GM12872 (cell line): ENCODE data around the gene USP21.

ENCODE experiments used
- CTCF ChIP-seq: IDR thresholded peaks from 3 replicates; pipeline ENCODE4 v1.5.1; 2011; ENCODE audit warnings: low read depth, mild to moderate bottlenecking, low read length, moderate library complexity; ENCODE audit not compliant: insufficient read depth

The USP21 gene, protein sequence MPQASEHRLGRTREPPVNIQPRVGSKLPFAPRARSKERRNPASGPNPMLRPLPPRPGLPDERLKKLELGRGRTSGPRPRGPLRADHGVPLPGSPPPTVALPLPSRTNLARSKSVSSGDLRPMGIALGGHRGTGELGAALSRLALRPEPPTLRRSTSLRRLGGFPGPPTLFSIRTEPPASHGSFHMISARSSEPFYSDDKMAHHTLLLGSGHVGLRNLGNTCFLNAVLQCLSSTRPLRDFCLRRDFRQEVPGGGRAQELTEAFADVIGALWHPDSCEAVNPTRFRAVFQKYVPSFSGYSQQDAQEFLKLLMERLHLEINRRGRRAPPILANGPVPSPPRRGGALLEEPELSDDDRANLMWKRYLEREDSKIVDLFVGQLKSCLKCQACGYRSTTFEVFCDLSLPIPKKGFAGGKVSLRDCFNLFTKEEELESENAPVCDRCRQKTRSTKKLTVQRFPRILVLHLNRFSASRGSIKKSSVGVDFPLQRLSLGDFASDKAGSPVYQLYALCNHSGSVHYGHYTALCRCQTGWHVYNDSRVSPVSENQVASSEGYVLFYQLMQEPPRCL

GRCh38 chr1:161159087-161159912, at the start of gene USP21:
Gene USP21, plus strand, starts transcription at chr1:161159500. Its CDS starts 1,141 bp downstream, at chr1:161160641.
- no peak for TF ChIP-seq CTCF

DNA sequence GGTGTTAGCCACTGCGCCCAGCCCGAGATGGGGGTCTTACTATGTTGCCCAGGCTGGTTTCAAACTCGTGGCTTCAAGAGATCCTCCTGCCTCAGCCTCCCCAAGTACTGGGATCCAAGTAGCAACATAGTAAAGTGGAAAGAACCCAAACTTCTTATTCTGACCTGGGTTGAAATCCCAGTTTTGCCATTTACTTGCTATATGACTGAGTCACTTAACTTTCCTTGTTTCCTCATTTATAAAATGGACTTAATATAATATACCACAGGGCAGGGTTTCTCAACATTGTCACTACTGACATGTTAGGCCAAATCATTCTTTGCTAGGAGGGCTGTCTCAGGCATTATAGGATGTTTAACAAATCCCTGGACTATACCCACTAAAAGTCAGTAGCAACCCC, 48.2 kb upstream of the USP21 start:
- no peak for TF ChIP-seq CTCF

DNA sequence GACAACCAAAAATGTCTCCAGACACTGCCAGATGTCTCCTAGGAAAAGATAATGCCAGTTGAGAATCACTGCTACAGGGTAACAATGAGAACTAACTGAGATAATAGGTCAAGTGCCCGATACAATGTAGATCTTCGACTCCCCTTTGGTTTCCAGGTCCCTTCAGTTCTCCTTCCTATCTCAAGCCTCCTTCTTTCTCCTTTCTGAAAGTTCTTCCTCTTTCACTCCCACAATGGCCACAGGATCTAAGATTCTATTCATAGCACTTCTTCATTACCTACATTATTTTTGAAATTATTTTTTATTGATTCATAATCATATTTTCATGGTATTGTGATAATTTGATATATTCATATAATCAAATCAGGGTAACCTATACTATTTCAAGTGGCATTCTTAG, 47.8 kb upstream of the USP21 start:
- no peak for TF ChIP-seq CTCF

- TF ChIP-seq CTCF = no peak
Observed at GRCh38 chr1:161113915-161114314, 45.4 kb upstream of the USP21 start.

DNA sequence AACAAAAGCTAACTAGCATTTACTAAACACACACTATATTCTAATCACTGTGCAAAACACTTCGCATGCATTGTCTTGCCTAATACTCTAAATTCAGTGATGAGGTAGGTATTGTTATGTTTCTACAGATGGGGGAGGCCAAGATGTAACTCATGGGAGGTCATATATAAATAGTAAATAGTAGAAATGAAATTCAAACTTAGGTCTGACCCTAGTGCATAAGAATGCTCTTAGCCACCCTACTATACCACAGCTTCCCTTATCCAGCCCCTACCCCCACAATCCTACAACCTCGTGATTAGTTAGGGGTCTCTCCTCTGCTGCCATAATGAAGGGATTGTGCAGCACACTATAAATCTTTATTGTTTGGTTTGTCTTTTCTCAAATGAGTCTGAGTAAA, 44.7 kb upstream of the USP21 start:
- no peak for TF ChIP-seq CTCF

DNA sequence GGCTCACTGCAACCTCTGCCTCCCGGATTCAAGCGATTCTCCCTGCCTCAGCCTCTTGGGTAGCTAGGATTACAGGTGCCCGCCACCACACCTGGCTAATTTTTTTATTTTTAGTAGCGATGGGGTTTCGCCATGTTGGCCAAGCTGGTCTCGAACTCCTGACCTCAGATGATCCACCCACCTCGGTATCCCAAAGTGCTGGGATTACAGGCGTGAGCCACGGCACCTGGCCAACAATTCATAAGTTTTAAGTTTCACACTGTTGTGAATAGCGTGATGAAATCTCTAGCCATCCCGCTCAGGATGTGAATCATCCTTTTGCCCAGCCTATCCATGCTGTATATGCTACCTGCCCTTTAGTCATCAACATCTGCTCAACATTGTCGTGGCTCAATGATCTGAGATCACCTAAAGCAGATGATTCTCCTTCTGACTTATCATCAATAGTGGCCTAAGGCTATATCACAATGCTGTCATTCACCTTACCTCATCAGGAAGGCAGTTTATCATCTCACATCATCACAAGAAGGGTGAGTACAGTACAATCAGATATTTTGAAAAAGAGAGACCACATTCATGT, 44.1 kb upstream of the USP21 start:
- no peak for TF ChIP-seq CTCF
